Epithelial cell of esophagus (primary cell): Measurements from ENCODE around the gene PSMD1.
"Not testable (repeated sequence)": the region's sequence is repeated elsewhere in the genome, so short reads cannot be mapped to it uniquely, and the experiment has no call there.

ENCODE experiments used
- DNase-seq: peaks from one replicate; pipeline ENCODE4 v3.0.0; 2010; ENCODE audit warnings: low read depth
- H3K4me3 ChIP-seq: 2 replicates; pipeline ENCODE4 v1.5.1; 2011; ENCODE audit warnings: mild to moderate bottlenecking, low read length, control low read depth
- CTCF ChIP-seq: IDR thresholded peaks from 2 replicates; pipeline ENCODE4 v1.5.1; 2011; ENCODE audit warnings: low read depth, mild to moderate bottlenecking, low read length, control low read depth, inconsistent platforms; ENCODE audit not compliant: insufficient read depth; ENCODE audit errors: missing control alignments

PSMD1 gene

GRCh38 chr2:231059756-231060155 is 3.1 kb downstream of the PSMD1 start:
- H3K4me3 ChIP-seq: no peak overlapping the region
- TF ChIP-seq CTCF: no peak
- no peak for DNase-seq

GRCh38 chr2:231062776-231063175 is 6.1 kb downstream of the PSMD1 start:
- no peak overlapping the region for H3K4me3 ChIP-seq
- no peak for TF ChIP-seq CTCF
- DNase-seq: no peak

DNA sequence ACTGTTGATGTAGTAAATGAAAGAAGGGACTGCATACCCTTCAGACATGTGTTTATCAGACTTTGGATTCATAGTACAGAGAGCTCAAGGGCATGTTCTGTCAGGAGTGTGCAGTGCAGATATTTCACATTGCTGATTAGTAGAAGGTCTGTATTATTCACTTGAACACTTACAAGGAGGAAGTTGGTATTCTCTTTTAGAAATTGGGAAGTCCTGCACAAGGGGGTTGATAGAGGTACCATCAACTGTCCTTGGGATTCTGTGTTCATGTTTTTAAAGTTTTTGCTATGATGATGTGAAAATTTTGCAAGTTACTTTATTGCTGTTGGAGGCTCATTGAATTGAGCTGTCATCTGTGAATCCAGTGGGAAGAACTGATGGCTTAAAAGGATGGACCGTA is 6.7 kb downstream of the PSMD1 start:
- no peak for DNase-seq
- no peak overlapping the region for H3K4me3 ChIP-seq
- no peak for TF ChIP-seq CTCF

GRCh38 chr2:231065966-231066365 is 9.3 kb downstream of the PSMD1 start:
- TF ChIP-seq CTCF: no peak

DNA sequence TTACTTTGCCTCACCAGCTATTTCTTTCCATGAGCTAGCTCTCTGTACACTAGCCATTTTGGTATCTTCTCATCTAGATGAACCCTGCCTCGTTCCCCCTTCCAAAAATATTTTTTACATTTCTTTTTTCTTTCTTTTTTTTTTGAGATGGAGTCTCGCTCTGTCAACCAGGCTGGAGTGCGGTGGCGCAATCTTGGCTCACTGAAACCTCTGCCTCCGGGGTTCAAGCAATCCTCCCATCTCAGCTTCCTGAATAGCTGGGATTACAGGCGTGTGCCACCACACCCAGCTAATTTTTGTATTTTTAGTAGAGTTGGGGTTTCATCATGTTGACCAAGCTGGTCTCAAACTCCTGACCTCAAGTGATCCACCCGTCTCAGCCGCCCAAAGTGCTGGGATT is 10.9 kb downstream of the PSMD1 start:
- H3K4me3 ChIP-seq: not testable (repeated sequence)

More at GRCh38 chr2:231065966-231066365, 9.3 kb downstream of the PSMD1 start:
- DNase-seq: no peak
- H3K4me3 ChIP-seq: no peak overlapping the region

DNA sequence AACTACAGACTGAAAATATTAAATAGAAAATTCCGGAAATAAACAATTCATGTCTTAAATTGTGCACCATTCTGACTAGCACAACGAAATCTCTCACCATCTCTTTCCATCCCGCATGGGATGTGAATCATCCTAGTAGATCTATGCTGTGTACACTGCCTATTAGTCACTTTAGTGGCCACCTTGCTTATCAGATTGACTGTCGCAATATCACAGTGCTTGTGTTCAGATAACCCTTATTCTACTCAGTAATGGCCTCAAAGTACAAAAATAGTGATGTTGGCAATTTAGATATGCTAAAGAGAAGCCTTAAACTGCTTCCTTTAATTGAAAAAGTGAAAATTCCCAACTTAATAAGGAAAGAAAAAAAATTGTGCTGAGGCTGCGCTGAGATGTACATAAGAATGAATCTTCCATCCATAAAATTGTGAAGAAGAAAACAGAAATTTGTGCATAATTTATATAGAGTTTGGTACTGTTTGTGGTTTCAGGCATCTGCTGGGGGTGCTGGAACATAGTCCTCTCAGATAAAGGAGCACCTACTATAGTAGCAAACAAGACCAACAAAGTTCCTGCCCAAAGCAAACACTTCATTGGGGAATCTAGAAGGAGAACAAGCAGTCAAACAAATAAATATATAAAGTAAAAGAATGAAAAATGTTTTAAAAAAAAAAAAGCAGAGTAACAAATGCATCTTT is 12.0 kb downstream of the PSMD1 start:
- H3K4me3 ChIP-seq: no peak overlapping the region
- peak; percentile 72 for DNase-seq
- TF ChIP-seq CTCF: no peak

More for the DNA sequence above, 10.9 kb downstream of the PSMD1 start:
- not testable (repeated sequence) for DNase-seq

DNA sequence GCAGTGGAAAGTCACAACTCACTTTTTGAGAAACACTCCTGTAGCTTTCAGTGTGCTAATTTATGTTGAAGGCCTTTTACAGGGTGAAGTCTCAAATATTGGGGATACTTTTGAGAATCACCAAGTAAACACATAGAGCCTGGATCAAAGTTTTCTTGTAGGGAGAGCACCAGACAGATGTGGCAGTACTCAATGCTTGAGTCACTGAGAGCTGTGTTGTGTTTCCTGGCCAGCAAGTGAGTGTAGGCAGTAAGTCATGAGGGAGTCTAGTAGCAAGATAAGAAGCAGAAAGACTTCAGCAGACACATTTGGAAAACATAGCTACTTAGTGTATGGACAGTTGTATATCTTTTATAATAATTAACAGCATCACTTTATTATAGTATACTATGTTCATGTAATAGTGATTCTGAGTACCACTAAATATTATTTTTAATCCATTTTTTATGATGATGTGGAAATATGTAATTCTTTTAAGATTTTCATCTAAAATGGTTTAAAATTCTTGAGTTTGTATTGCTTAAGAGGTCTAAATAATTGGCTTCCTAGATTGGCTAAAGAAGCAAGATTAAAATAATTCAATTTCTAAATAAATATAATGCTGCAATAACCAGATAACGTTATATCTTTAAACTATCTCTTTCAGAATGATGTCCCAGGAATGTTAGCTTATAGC is 12.8 kb downstream of the PSMD1 start:
- TF ChIP-seq CTCF: no peak
- H3K4me3 ChIP-seq: no peak overlapping the region
- no peak for DNase-seq
